Measurements from ENCODE around the gene PCSK1N.
"Not testable (repeated sequence)": the region's sequence is repeated elsewhere in the genome, so short reads cannot be mapped to it uniquely, and the experiment has no call there.

- TF ChIP-seq EZH2 (IDR thresholded peaks at IDR 0.05; ENCODE audit: borderline replicate concordance, low read length); CTCF (conservative IDR thresholded peaks at IDR 0.05 in 1 of 2, IDR thresholded peaks at IDR 0.05 in 1 of 2; ENCODE audit: extremely low read depth in 1 of 2, insufficient read depth in 1 of 2, low read depth in 1 of 2, low read length in 2 of 2): not testable (repeated sequence)
These were observed 16.0 kb downstream of the PCSK1N start for GRCh38 chrX:48819394-48819793.

Measured in mammary epithelial cell (primary cell).